ENCODE data around the gene TEDC1.
A peak's percentile ranks its signal among the peaks of the same experiment; 100 is the strongest.

Gene TEDC1

GRCh38 chr14:105458010-105458409 lies 33.0 kb upstream of the TEDC1 start:
- no peak for DNase-seq

DNA sequence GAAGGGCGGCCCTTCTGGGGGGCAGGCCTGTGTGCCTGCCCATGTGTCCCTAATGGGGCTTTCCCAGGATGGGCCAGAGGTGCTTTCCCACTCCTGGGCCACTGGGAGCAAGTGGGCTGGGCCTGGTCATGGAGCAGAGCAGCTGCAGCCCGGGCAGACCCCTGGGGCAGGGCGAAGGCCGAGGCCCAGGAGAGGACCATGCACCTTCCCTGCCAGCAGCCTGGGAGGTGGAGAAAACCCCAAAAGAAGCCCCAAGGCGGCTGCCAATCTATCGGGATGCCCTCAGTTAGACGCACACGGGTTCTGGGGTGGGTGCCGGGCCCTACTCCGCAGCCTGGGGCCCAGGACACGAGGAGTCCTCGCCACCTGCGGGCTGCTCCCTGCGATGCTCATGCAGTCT lies 32.5 kb upstream of the TEDC1 start:
- no peak for DNase-seq

DNA sequence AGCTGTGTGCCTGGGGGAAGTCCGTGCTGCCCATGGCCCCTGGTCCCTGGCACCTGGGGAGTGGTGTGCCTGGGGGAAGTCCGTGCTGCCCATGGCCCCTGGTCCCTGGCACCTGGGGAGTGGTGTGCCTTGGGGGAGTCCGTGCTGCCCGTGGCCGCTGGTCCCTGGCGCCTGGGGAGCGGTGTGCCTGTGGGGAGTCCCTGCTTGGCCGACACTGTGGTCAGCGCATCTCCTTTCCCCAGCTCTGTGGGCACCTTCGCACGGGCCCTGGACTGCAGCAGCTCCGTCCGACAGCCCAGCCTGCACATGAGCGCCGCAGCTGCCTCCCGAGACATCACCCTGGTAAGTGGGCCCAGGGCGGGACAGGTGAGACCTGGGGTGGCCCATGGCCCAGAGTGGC lies 30.9 kb upstream of the TEDC1 start:
- no peak for DNase-seq

DNA sequence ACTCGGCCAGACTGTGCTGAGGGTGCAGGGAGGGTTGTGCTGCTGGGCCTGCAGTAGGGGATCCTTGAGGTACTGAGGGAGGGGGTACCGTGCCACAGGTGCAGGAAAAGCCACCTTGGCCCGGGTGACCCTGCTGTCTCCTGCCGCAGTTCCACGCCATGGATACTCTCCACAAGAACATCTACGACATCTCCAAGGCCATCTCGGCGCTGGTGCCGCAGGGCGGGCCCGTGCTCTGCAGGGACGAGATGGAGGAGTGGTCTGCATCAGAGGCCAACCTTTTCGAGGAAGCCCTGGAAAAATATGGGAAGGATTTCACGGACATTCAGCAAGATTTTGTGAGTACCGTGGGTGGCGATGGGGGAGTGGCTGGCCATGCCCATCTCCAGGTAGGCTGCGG lies 30.4 kb upstream of the TEDC1 start:
- DNase-seq, result no peak

DNA sequence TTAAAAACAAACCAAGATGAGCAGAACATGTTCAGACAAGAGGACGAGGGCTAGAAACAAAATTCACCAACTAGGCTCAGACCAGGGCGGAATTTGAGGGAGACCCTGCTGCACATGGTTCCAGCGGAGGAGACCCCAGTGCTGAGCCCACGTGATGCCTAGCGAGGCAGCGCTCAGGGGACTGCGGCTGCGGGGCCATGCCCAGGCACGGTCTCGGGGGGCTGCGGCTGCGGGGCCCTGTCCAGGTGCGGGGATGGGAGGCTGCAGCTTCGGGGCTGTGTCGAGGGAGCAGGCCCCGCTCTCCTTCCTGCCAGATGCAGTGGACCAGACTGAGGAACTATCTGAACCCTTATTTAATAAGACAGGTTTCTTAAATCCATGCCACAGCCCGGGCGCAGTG lies 29.1 kb upstream of the TEDC1 start:
- DNase-seq, result no peak

DNA sequence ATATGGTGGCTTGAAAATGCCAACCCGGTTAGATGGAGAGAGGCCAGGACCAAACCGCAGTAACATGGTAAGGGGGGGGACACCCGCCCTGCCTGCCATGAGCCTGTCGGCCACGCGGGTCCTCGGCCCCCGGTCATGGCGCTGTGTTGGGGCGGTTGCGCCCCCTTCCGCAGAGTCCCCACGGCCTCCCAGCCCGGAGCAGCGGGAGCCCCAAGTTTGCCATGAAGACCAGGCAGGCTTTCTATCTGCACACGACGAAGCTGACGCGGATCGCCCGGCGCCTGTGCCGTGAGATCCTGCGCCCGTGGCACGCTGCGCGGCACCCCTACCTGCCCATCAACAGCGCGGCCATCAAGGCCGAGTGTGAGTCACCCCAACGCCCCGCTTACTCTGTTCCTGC lies 26.5 kb upstream of the TEDC1 start:
- DNase-seq, result no peak

DNA sequence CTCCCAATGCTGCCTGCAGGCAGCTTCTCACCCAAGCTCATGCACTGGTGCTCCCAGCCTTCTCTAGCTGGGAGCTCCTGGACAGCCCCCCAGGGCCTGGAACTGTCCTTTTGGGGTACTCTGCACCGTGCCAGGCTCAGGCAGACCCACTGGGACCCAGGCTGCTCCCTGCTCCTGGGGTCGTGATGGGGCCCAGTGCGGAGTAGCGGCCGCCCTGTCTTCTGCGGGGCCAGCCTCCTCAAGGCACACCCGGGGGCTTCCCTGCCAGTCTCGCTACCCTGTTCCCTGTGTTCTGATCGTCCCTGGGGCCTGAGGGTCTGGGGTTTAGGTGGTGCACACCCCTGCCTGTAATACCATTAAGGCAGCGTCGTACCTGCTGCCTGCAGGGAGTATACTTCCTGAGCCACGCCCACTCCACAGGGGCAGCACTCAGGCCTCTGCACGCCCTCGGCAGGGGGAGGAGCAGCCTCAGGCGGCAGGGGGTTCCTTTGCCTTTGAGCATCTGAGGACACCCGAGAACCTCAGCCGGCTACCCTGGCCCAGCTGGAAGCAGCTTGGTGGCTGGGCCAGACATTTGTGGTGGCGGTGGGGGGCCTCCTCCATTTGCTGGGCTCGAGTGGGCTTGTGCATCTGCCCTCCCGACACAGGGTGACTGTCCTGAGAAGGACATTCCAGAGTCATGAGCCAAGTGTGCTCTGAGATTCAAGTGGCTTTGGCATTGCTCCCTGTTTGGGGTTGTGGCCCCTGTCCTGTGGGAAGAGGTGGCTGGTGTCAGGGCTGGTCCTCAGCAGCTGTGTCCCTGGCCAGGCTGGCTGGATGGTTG lies 25.6 kb upstream of the TEDC1 start:
- DNase-seq, result peak; percentile 43

DNA sequence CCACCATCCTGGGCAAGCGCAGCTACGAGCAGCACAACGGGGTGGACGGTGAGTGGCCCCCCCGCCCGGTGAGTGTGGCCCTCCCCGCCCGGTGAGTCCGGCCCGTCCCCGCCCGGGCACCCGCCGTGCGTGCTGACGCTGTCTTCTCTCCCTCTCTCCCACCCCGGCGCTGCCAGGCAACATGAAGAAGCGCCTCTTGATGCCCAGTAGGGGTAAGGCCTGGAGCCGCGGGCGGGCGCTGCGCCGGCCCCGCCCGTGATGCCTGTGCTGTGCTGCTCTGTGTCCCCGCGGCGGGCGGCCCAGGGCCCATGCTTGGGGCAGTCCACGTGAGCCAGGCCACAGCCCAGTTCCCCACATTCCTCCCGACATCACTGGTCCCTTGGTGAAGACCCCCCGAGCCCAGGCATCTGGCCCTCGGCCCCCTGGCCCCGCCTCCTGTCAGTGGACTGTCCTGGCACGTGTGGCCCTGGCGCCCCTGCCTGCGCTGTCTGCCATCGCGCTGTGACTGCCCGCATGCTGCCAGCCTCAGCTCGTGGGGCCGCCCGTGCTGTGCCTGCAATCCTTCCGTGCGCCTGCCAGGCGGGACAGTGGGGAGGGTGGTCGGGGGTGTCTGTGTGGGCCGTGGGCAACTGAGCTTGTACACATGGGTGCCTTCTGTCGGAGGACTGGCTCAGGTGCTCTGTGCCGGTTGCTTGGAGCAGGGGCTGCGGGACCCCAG lies 24.4 kb upstream of the TEDC1 start:
- no peak for DNase-seq

GRCh38 chr14:105467249-105467941 lies 23.7 kb upstream of the TEDC1 start:
- no peak for DNase-seq

- no peak for DNase-seq
These were observed 23.0 kb upstream of the TEDC1 start for GRCh38 chr14:105467942-105468471.

GRCh38 chr14:105468621-105469241 lies 22.3 kb upstream of the TEDC1 start:
- DNase-seq, result no peak

DNA sequence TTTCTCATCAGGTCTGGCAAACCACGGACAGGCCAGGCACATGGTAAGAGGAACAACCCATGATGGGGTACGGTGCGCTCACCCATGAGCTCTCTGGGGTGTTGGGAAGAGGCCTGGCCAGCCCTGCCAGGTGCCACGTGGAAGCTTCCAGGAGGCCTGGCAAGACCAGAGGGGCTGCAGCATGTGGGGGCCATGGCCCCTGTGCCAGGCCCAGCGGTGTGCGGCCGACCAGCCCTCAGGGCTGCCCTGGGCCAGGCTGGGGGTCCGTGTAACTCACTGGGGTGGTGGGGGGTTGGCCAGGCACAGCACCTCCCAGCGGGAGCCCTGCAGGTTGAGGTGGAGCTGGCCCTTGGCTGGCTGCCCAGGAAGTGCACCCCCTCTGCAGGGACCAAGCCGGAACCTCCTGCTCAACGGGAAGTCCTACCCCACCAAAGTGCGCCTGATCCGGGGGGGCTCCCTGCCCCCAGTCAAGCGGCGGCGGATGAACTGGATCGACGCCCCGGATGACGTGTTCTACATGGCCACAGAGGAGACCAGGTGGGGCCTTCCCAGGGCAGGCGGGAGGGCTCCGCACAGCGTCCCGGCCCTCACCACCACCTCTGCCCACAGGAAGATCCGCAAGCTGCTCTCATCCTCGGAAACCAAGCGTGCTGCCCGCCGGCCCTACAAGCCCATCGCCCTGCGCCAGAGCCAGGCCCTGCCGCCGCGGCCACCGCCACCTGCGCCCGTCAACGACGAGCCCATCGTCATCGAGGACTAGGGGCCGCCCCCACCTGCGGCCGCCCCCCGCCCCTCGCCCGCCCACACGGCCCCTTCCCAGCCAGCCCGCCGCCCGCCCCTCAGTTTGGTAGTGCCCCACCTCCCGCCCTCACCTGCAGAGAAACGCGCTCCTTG lies 21.3 kb upstream of the TEDC1 start:
- DNase-seq, result no peak

- DNase-seq, result peak; percentile 76
These were observed 20.4 kb upstream of the TEDC1 start for GRCh38 chr14:105470350-105471296.

DNA sequence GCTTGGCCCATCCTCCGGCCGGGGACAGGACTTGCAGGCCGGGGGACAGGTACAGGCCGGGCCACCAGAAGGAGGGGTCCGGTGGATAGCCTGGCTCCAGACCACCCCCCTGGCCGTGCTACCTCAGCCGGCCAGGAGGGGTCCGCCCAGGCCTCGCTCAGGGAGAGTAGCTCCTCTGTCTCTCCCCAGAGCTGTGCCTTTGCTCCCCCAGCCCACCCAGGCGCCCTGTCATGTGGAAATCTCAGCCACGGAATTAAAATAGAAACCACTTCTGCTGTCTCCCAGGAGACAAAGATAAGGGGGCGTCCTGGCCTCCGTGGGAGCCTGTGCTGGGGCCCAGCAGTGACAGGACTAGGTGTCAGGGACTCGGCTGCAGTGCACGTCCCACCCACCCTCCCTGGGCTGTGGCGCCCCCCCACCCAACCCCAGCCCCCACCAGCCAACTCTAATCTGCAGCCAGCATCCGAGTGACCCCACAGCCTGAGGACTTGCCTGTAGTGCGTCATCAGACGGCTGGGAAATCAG lies 19.7 kb upstream of the TEDC1 start:
- DNase-seq, result no peak

DNA sequence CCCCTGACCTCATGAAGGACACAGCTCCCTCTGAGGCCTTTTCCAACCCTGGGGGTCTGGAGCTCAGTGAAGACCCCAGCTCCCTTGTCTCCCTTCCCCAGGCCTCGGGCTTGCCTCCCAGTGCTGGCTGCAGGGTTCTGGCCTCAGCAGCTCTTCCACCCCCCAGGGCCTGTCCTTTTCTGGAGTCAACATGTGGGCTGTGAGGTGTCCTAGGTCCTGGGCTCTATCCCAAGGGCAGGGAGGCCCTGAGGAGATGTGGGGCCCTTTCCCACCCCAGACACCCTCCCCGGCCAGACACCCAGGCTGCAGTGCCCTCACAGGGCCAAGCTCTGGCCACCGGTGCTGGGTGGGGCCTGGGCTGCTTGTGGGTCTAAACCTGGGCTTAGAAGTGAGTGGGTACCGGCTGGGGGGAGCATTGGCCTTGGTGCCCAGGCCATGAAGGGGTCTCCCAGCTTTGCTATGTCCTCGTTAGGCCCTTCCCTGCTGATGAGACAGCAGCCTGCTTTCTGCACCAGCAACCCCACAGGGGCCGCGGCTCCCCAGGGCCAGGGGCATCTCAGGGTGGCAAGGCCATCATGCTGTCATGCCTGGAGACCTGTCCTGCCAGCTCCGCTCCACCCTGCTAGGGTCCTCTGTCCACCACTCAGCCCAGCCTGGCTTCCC lies 19.1 kb upstream of the TEDC1 start:
- no peak for DNase-seq

DNA sequence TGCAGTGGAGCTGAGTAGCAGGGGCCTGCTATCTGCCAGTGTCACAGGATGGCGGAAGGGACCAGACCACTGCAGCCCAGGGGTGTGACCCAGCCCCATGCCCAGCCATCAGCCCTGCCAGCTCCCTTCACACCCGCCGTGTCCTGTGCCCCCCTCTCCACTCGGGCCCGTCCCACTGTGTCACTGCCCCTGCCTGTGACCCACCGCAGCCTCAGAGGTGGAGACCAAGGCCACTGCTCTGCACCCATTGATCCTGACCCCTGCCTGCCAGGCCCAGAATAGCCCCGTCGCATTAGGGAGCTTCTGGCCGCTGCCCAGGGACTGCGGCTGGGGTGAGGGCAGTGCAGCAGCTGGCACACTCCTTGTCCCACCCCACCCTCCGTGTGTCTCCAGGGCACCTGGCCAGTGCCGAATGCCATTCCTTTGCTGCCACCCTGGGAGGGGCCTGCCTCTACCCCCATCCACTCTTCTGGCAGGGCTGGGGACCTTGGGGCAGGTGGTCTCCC lies 18.5 kb upstream of the TEDC1 start:
- DNase-seq, result no peak

DNA sequence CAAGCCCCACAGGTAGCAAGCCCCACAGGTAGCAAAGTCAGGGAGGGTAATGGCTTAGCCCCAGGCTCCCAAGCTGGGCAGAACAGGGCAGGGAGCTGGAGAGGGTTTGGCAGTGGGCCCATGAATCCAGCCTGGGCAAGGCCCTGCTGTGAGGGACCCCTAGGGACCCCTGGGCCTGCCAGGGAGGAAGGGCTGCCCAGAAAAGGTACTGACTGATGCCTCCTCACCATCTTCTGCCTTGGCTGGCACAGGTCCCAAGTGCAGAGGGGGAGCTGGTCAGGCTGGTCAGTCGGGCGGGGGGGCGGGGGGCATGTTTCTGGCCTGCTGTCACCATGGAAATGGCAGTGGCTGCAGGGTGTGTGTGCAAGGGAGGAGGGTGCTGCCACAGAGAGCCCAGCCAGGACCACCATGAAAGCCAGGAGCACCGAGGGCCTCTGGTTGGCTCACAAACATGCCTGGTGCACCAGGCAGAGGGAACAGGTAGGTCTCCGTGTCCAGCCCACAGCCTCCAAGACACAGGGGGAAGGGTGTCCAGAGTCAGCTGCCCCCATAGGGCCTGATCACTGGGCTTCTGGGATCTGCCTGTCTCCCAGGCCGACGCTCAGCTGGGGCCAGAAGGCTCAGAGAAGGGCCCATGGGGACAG lies 17.9 kb upstream of the TEDC1 start:
- no peak for DNase-seq

DNA sequence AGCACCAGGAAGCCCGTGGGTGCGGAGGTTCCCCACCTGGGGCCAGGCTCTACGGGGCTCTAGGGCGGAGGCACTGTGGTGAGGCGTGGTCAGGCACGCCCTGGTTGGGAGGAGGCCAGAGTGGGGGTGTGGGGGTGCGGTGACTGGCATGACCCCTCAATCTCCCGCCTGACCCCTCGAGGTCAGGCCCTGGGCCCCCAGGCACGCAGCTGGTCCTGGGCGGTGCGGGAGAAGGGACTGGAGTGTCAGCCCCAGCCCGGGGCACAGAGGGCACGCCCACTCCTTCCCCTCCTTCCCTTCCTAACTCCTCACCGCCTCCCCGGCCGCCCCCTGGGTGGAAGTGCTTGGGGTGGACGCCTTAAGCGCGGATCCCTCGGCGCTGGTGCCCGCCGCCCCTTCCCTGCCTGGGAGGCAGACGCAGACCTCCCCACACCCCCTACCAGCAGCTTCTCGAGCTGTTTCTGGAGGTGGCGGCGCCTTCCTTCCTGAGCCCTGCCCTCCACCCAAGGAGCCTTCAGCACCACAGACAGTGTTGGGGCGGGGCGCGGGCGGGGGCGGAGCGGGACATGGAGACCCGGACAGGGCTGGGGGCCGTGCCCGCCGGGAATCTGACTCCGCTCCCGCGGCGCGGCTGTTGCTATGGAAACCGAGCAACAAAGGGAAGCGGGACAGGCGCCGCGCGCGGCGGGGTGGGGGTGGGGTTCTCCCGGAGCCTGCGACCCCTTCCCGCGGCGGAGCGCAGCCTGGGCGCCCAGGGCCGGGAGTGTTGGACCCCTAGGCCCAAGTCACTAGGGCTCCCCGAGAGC lies 17.2 kb upstream of the TEDC1 start:
- peak; percentile 92 for DNase-seq

Measured in NCI-H2107 (cell line).